ENCODE measurements around the gene DSG2.

The DSG2 gene

DNA sequence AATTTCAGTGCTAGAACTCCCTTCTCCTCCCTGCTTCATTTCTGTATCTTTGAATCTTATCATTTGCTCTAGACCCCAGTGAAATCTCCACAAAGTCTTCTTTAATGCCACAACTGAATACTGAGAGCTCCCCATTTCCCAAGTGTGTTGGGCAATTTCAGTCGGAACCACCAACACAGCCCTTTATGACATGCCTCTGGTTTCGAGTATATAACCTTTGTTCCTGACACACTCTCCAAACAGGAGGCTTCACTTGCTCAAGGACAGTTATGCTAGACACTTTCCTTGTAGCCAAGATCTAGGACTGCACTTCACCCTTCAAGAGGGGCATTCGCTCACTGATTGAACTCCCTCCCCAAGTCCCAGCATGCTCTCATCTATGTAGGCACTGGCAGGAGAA is 75.1 kb downstream of the DSG2 start:
- Histone ChIP-seq H3K27me3 (ENCODE audit: insufficient read depth, poor library complexity, severe bottlenecking) (peaks cover 6% of the 10 kb centered on the region), H3K4me3 (replicated peaks; ENCODE audit: insufficient read depth, low read length) (no peak overlapping the region), H3K27ac (replicated peaks) (no peak overlapping the region)
- no peak for DNase-seq (ENCODE audit: low read depth in 1 of 2, low spot score in 1 of 2)
- no peak for TF ChIP-seq GABPA (IDR thresholded peaks at IDR 0.05; ENCODE audit: low read depth)
- TF ChIP-seq, protein P1, sequence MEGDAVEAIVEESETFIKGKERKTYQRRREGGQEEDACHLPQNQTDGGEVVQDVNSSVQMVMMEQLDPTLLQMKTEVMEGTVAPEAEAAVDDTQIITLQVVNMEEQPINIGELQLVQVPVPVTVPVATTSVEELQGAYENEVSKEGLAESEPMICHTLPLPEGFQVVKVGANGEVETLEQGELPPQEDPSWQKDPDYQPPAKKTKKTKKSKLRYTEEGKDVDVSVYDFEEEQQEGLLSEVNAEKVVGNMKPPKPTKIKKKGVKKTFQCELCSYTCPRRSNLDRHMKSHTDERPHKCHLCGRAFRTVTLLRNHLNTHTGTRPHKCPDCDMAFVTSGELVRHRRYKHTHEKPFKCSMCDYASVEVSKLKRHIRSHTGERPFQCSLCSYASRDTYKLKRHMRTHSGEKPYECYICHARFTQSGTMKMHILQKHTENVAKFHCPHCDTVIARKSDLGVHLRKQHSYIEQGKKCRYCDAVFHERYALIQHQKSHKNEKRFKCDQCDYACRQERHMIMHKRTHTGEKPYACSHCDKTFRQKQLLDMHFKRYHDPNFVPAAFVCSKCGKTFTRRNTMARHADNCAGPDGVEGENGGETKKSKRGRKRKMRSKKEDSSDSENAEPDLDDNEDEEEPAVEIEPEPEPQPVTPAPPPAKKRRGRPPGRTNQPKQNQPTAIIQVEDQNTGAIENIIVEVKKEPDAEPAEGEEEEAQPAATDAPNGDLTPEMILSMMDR (IDR thresholded peaks at IDR 0.05; ENCODE audit: insufficient read depth, low read length): no peak
- no peak for TF ChIP-seq SPI1 (IDR thresholded peaks at IDR 0.05; ENCODE audit: borderline replicate concordance, low read depth)
- TF ChIP-seq POLR2AphosphoS5 (IDR thresholded peaks at IDR 0.05; ENCODE audit: low read depth): no peak
- TF ChIP-seq, protein P2, sequence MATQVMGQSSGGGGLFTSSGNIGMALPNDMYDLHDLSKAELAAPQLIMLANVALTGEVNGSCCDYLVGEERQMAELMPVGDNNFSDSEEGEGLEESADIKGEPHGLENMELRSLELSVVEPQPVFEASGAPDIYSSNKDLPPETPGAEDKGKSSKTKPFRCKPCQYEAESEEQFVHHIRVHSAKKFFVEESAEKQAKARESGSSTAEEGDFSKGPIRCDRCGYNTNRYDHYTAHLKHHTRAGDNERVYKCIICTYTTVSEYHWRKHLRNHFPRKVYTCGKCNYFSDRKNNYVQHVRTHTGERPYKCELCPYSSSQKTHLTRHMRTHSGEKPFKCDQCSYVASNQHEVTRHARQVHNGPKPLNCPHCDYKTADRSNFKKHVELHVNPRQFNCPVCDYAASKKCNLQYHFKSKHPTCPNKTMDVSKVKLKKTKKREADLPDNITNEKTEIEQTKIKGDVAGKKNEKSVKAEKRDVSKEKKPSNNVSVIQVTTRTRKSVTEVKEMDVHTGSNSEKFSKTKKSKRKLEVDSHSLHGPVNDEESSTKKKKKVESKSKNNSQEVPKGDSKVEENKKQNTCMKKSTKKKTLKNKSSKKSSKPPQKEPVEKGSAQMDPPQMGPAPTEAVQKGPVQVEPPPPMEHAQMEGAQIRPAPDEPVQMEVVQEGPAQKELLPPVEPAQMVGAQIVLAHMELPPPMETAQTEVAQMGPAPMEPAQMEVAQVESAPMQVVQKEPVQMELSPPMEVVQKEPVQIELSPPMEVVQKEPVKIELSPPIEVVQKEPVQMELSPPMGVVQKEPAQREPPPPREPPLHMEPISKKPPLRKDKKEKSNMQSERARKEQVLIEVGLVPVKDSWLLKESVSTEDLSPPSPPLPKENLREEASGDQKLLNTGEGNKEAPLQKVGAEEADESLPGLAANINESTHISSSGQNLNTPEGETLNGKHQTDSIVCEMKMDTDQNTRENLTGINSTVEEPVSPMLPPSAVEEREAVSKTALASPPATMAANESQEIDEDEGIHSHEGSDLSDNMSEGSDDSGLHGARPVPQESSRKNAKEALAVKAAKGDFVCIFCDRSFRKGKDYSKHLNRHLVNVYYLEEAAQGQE (IDR thresholded peaks at IDR 0.05; ENCODE audit: insufficient replicate concordance, low read depth): no peak

DNA sequence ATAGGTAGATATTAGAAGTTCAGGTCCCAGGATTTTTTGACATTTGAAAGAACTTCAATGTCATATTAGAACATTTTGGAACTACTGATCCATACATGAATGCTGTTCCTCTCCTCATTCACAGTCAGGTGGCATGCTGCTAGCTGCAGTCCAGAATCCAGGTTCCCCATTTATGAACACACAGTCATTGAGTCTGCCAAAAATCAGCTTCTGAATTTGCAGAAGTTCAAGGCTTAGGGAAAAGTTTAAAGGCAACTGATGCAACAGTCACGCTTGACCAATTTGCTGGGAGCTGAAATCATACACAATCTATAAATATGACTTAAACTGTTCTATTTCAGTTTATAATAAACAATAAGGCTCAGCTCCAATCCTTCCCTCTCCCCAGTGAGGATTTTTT is 76.4 kb downstream of the DSG2 start:
- H3K27ac ChIP-seq (replicated peaks): no peak overlapping the region
- no peak overlapping the region for H3K4me3 ChIP-seq (replicated peaks; ENCODE audit: insufficient read depth, low read length)
- H3K27me3 ChIP-seq (ENCODE audit: insufficient read depth, poor library complexity, severe bottlenecking): peaks cover 6% of the 10 kb centered on the region
- no peak for TF ChIP-seq GABPA (IDR thresholded peaks at IDR 0.05; ENCODE audit: low read depth)
- peak; percentile 74; the same call in 1 of the 2 replicates for TF ChIP-seq SPI1 (IDR thresholded peaks at IDR 0.05; ENCODE audit: borderline replicate concordance, low read depth)
- peak in 1 of 2 experiments; percentile 68 for DNase-seq (ENCODE audit: low read depth in 1 of 2, low spot score in 1 of 2)

DNA sequence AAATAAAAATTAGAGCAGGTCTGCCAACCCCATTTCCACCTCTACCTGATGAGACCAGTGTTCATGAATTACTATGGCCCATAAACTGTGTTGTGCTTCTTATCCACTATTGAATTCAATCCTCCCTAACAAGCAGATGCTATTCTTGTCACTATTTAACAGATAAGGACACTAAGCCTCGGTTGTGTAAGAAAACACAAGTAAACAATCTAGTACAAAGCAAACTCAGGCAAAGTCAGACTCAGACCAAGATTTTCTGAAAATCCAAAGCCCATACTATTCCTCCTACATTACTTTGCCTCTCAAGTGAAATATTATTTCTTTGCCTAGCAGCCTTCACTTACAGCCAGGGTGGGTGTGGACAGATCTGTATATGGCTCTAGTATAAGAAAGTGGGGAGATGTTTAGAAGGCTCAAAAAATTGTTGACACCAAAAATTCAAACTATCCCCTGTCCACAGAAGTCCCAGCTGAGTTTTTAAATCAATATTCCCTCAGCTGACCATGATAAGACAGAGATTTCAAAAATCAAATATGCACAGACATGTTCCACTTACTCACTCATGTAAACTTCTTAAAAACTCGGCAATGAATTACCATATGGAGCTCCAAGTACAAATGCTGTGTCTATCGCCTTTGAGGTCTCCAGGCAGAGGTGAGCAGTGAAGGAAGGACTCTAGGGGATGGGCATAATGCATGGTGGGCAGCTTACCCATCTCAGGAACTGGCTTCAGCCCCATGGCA is 77.7 kb downstream of the DSG2 start:
- DNase-seq (ENCODE audit: low read depth in 1 of 2, low spot score in 1 of 2): no peak
- no peak overlapping the region for H3K27ac ChIP-seq (replicated peaks)
- TF ChIP-seq, protein P1 (IDR thresholded peaks at IDR 0.05; ENCODE audit: insufficient read depth, low read length): no peak
- TF ChIP-seq POLR2AphosphoS5 (IDR thresholded peaks at IDR 0.05; ENCODE audit: low read depth): no peak
- TF ChIP-seq SPI1 (IDR thresholded peaks at IDR 0.05; ENCODE audit: borderline replicate concordance, low read depth): no peak
- TF ChIP-seq GABPA (IDR thresholded peaks at IDR 0.05; ENCODE audit: low read depth): no peak
- TF ChIP-seq, protein P2 (IDR thresholded peaks at IDR 0.05; ENCODE audit: insufficient replicate concordance, low read depth): no peak
- H3K27me3 ChIP-seq (ENCODE audit: insufficient read depth, poor library complexity, severe bottlenecking): peaks cover 6% of the 10 kb centered on the region
- H3K4me3 ChIP-seq (replicated peaks; ENCODE audit: insufficient read depth, low read length): no peak overlapping the region

DNA sequence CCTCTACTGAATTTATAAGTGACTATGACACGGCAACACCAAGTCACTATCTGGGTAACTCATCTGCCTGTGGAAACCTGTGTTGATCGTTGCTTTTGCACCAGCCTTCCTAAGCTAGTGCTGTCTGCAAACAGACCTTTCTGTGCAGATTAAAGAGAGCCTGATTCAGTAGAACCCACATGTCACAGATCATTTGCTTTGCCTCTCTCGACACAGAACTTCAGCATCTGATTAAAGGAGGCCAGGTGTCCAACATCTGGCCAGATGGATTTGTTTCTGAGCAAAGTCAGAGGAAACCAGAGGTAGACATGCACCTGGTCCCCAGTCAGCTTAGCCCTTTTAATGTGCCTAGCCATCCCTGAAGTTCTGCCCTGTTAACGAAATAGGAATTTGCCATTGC is 78.7 kb downstream of the DSG2 start:
- Histone ChIP-seq H3K27me3 (ENCODE audit: insufficient read depth, poor library complexity, severe bottlenecking) (no peaks in the 10 kb centered on the region), H3K4me3 (replicated peaks; ENCODE audit: insufficient read depth, low read length) (no peak overlapping the region), H3K27ac (replicated peaks) (no peak overlapping the region)
- TF ChIP-seq SPI1 (IDR thresholded peaks at IDR 0.05; ENCODE audit: borderline replicate concordance, low read depth) (no peak), POLR2AphosphoS5 (IDR thresholded peaks at IDR 0.05; ENCODE audit: low read depth) (no peak), GABPA (IDR thresholded peaks at IDR 0.05; ENCODE audit: low read depth) (no peak)
- TF ChIP-seq, protein P1 (IDR thresholded peaks at IDR 0.05; ENCODE audit: insufficient read depth, low read length): no peak
- TF ChIP-seq, protein P2 (IDR thresholded peaks at IDR 0.05; ENCODE audit: insufficient replicate concordance, low read depth): no peak
- DNase-seq (ENCODE audit: low read depth in 1 of 2, low spot score in 1 of 2): no peak
